GM23338 (cell line): Measurements from ENCODE around the gene TENM4. TPM values are rescaled to one million over a fixed set of nuclear protein-coding genes. Genes with fewer than 3 reads are reported as not detected.

Source experiments
- ATAC-seq: fragments of 200-7000 bp; cut with Tn5 transposase; 3 replicates; pipeline ENCODE4 v1.9.1; 2020
- DNase-seq: peaks from one replicate; pipeline ENCODE4 v3.0.0-alpha.2; 2015; ENCODE audit warnings: low spot score
- H2AFZ ChIP-seq: fragments of 200-600 bp; sonication (generic); 2 replicates; pipeline ENCODE4 v1.8.0; 2016; ENCODE audit warnings: antibody characterized with exemption, mild to moderate bottlenecking, moderate library complexity
- H3F3A ChIP-seq: fragments of 200-600 bp; sonication (generic); replicated peaks from 2 replicates; pipeline ENCODE4 v1.8.0; 2017; ENCODE audit warnings: antibody characterized with exemption, mixed run types, low read depth
- H3K27ac ChIP-seq: fragments of 200-600 bp; sonication (generic); 2 replicates; pipeline ENCODE4 v1.6.1; 2016; ENCODE audit warnings: low read depth
- H3K27me3 ChIP-seq: fragments of 200-600 bp; sonication (generic); 2 replicates; pipeline ENCODE4 v1.8.0; 2016; ENCODE audit warnings: mild to moderate bottlenecking, mixed run types, moderate library complexity; ENCODE audit not compliant: insufficient read depth
- H3K36me3 ChIP-seq: fragments of 200-600 bp; sonication (generic); 2 replicates; pipeline ENCODE4 v1.8.0; 2016; ENCODE audit warnings: mild to moderate bottlenecking; ENCODE audit not compliant: insufficient read depth
- H3K4me1 ChIP-seq: fragments of 200-600 bp; sonication (generic); 2 replicates; pipeline ENCODE4 v1.8.0; 2016; ENCODE audit warnings: mild to moderate bottlenecking, moderate library complexity; ENCODE audit not compliant: insufficient read depth
- H3K4me2 ChIP-seq: fragments of 200-600 bp; sonication (generic); 2 replicates; pipeline ENCODE4 v1.7.1; 2017; ENCODE audit warnings: mixed run types
- H3K4me3 ChIP-seq: fragments of 200-600 bp; sonication (generic); 2 replicates; pipeline ENCODE4 v1.6.1; 2016; ENCODE audit warnings: mixed run types
- H3K79me2 ChIP-seq: fragments of 200-600 bp; sonication (generic); replicated peaks from 2 replicates; pipeline ENCODE4 v1.8.0; 2017; ENCODE audit warnings: mild to moderate bottlenecking; ENCODE audit not compliant: insufficient read depth
- H3K9me2 ChIP-seq: fragments of 200-600 bp; sonication (generic); 2 replicates; pipeline ENCODE4 v1.8.0; 2017; ENCODE audit not compliant: insufficient read depth
- H4K20me1 ChIP-seq: fragments of 200-600 bp; sonication (generic); replicated peaks from 2 replicates; pipeline ENCODE4 v1.8.0; 2017; ENCODE audit warnings: mild to moderate bottlenecking; ENCODE audit not compliant: insufficient read depth
- H3K27ac Mint-ChIP-seq: 2 replicates; pipeline ENCODE4 v1.8.0; 2020; ENCODE audit warnings: inconsistent platforms, mild to moderate bottlenecking, moderate library complexity, mixed read lengths
- H3K27me3 Mint-ChIP-seq: 3 replicates; pipeline ENCODE4 v1.8.0; 2022; ENCODE audit warnings: low read depth, mild to moderate bottlenecking, moderate library complexity, mixed read lengths, inconsistent platforms; ENCODE audit not compliant: insufficient read depth, poor library complexity
- H3K36me3 Mint-ChIP-seq: 3 replicates; pipeline ENCODE4 v1.8.0; 2021; ENCODE audit warnings: low read depth, mild to moderate bottlenecking, inconsistent platforms, moderate library complexity, mixed read lengths
- H3K4me1 Mint-ChIP-seq: 3 replicates; pipeline ENCODE4 v1.8.0; 2020; ENCODE audit warnings: mild to moderate bottlenecking, inconsistent platforms, mixed read lengths
- H3K4me3 Mint-ChIP-seq: 3 replicates; pipeline ENCODE4 v1.8.0; 2021; ENCODE audit warnings: moderate library complexity, mild to moderate bottlenecking, inconsistent platforms, mixed read lengths
- H3K9me3 Mint-ChIP-seq: 3 replicates; pipeline ENCODE4 v1.8.0; 2020; ENCODE audit warnings: moderate library complexity, mild to moderate bottlenecking, inconsistent platforms, mixed read lengths
- EZH2 ChIP-seq: fragments of 200-600 bp; sonication (generic); IDR thresholded peaks from one replicate; pipeline ENCODE4 v1.8.0; 2017; ENCODE audit warnings: antibody characterized with exemption, mild to moderate bottlenecking, low read depth; ENCODE audit not compliant: unreplicated experiment
- JUNB ChIP-seq: IDR thresholded peaks from one replicate; pipeline ENCODE4 v1.6.1; 2016; ENCODE audit warnings: antibody characterized with exemption; ENCODE audit not compliant: unreplicated experiment
- NANOG ChIP-seq: IDR thresholded peaks from 2 replicates; pipeline ENCODE4 v1.6.1; 2016; ENCODE audit warnings: antibody characterized with exemption, borderline replicate concordance
- POLR2AphosphoS5 ChIP-seq: IDR thresholded peaks from 2 replicates; pipeline ENCODE4 v1.6.1; 2016; ENCODE audit warnings: antibody characterized with exemption, low read depth
- REST ChIP-seq: IDR thresholded peaks from one replicate; pipeline ENCODE4 v1.6.1; 2018; ENCODE audit warnings: antibody characterized with exemption; ENCODE audit not compliant: unreplicated experiment
- STAT1 ChIP-seq: IDR thresholded peaks from one replicate; pipeline ENCODE4 v1.6.1; 2016; ENCODE audit warnings: antibody characterized with exemption; ENCODE audit not compliant: unreplicated experiment
- ZNF462 ChIP-seq: fragments of 250-450 bp; sonication (Bioruptor Pico); IDR thresholded peaks from 2 replicates; pipeline ENCODE4 v1.5.0; 2020; ENCODE audit warnings: mild to moderate bottlenecking, moderate library complexity
- polyA plus RNA-seq: library from polyadenylated mRNA; unstranded; fragments of >200 nt; fragmentation: Nextera tagmentation; extraction: Ambion mirVana; gene quantifications from 2 replicates; pipeline ENCODE4 v1.2.1, GENCODE V29; 2016
- total RNA-seq: library from RNA; depleted of rRNA; stranded (reverse); fragments of >200 nt; shearing (Covaris generic); gene quantifications from 2 replicates; pipeline ENCODE4 v1.2.3, GENCODE V29; 2014

Gene TENM4
- total and polyA plus RNA-seq, 2 experiments from 2014 or later: 7.3 TPM

- TF ChIP-seq ZNF462: no peak
- no peak for TF ChIP-seq NANOG
- no peak for TF ChIP-seq STAT1
These were observed 732.4 kb downstream of the TENM4 start (continued) for GRCh38 chr11:78708388-78708787.

GRCh38 chr11:78706551-78706950 is 734.3 kb downstream of the TENM4 start:
- H3K79me2 ChIP-seq: no peaks in the 10 kb centered on the region
- H3K27me3 Mint-ChIP-seq: peaks cover 3% of the 10 kb centered on the region
- DNase-seq: no peak
- H3K4me3 Mint-ChIP-seq: no peak overlapping the region
- no peaks in the 10 kb centered on the region for H4K20me1 ChIP-seq
- H3K9me3 Mint-ChIP-seq: no peaks in the 10 kb centered on the region
- H3K4me3 ChIP-seq: no peak overlapping the region
- H3K36me3 Mint-ChIP-seq: no peaks in the 10 kb centered on the region
- no peak overlapping the region for H3K27ac ChIP-seq
- H2AFZ ChIP-seq: no peak overlapping the region
- H3K36me3 ChIP-seq: no peaks in the 10 kb centered on the region
- H3K27ac Mint-ChIP-seq: no peak overlapping the region
- peaks cover 3% of the 10 kb centered on the region; the same call in 1 of the 2 replicates for H3K9me2 ChIP-seq
- H3K4me1 Mint-ChIP-seq: no peaks in the 10 kb centered on the region
- no peak for ATAC-seq
- no peaks in the 10 kb centered on the region for H3F3A ChIP-seq
- H3K27me3 ChIP-seq: no peaks in the 10 kb centered on the region
- H3K4me2 ChIP-seq: no peak overlapping the region
- no peaks in the 10 kb centered on the region for H3K4me1 ChIP-seq
- TF ChIP-seq STAT1: no peak
- TF ChIP-seq REST: no peak
- no peak for TF ChIP-seq ZNF462
- no peak for TF ChIP-seq EZH2
- TF ChIP-seq POLR2AphosphoS5: no peak
- no peak for TF ChIP-seq JUNB
